Mucosa of descending colon (tissue), 3 donors: Measurements from ENCODE around the gene LRP2. TPM values are rescaled to one million over a fixed set of nuclear protein-coding genes. Genes with fewer than 3 reads are reported as not detected.

ENCODE experiments used
- ATAC-seq: fragments of 200-7000 bp; cut with Tn5 transposase; one replicate; pipeline ENCODE4 v1.9.1; 2020; ENCODE audit warnings: mild to moderate bottlenecking, moderate library complexity
- DNase-seq, 3 donors: peaks; one replicate each; pipeline ENCODE4 v3.0.0-alpha.2; 2020
- H3K36me3 ChIP-seq: fragments of 200-600 bp; one replicate; pipeline ENCODE4 v1.8.0; 2021; ENCODE audit warnings: low read depth, mild to moderate bottlenecking
- H3K4me1 ChIP-seq: fragments of 200-600 bp; one replicate; pipeline ENCODE4 v1.8.0; 2021; ENCODE audit warnings: low read depth, mild to moderate bottlenecking
- H3K4me3 ChIP-seq: fragments of 200-600 bp; one replicate; pipeline ENCODE4 v1.8.0; 2021; ENCODE audit warnings: mild to moderate bottlenecking
- H3K9me3 ChIP-seq: fragments of 200-600 bp; one replicate; pipeline ENCODE4 v1.8.0; 2021; ENCODE audit warnings: mild to moderate bottlenecking
- CTCF ChIP-seq: fragments of 200-600 bp; IDR thresholded peaks from one replicate; pipeline ENCODE4 v1.8.0; 2022; ENCODE audit warnings: antibody characterized with exemption, mild to moderate bottlenecking
- intact Hi-C, 2 donors: fragments of 100-400 bp; cut with DNase I in 1 of 2; cut with micrococcal nuclease in 1 of 2; formaldehyde crosslinking; loops; one replicate each; pipeline versions ENCODE4 v1.11.0 to v1.11.1; 2022; cut with DNase I, micrococcal nuclease
- total RNA-seq, 3 donors: library from RNA; stranded (reverse); fragmentation: NEBNext Ultra II Directional in 2 of 3; extraction: Animal tissue kit (Norgen Biotek cat#: 25700) in 2 of 3; gene quantifications; one replicate each; pipeline versions ENCODE4 v1.2.1 to v1.2.4, GENCODE V29; 2021 to 2023
- donor health status: DM: no; HTN: no; CAD: no; lungs with moderate emphysema.
- donor health status: DM: no; HTN: no; CAD: no.
- donor health status: DM: no; HTN: yes; CAD: no.

LRP2 gene
- total RNA-seq, 3 donors from 2014 or later, result 0.06 TPM; not detected in 2

DNA sequence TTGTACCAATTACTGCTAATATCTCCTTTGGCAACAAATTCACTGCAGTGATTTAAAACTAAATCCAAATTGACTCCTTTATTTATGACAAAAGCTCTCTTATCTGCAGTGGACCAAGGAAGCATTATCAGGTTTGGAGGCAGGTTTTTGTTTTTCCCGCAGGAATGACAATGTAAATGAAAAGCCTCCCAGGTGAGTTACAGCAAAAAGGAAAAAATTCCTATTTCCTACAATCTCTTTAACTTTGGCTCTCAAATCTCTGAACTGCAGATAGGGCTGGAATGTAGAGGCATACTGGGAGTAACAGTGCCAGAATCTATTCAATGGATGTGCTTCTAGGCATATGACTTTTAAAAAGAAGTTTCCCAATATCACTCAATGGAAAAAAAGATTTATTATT is 28.9 kb upstream of the LRP2 start:
- DNase-seq (no peak), ATAC-seq (no peak)
- Histone ChIP-seq H3K9me3 (no peaks in the 10 kb centered on the region), H3K4me1 (no peaks in the 10 kb centered on the region), H3K4me3 (no peak overlapping the region), H3K36me3 (no peaks in the 10 kb centered on the region)
- intact Hi-C loops, result no loop called here
- TF ChIP-seq CTCF, result no peak

DNA sequence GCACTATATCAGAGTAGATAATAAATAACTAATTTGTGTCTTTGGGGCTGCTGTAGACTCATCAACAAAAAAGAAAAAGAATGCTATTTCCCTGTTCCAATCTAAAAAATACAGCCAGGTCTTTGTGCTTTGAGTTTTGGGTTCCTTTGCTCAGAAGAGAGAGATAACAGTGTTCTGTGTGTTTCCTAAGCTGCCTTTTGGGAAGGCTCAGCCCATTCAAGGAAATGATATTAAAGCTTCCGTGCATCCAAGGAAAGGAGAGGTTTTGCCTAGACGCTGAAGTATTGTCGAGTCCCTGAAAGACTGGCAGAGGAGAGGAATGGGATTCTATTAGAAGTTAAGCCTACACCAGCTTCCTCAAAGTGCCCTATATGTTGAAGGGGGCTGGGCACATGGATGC is 25.8 kb upstream of the LRP2 start:
- ATAC-seq, result no peak
- TF ChIP-seq CTCF, result no peak
- Histone ChIP-seq H3K4me1 (no peaks in the 10 kb centered on the region), H3K36me3 (no peaks in the 10 kb centered on the region), H3K4me3 (no peak overlapping the region), H3K9me3 (no peaks in the 10 kb centered on the region)
- intact Hi-C loops, result no loop called here
- DNase-seq, result no peak

GRCh38 chr2:169386722-169387121 is 24.4 kb upstream of the LRP2 start:
- DNase-seq (no peak), ATAC-seq (no peak)
- Histone ChIP-seq H3K4me3 (no peak overlapping the region), H3K4me1 (no peaks in the 10 kb centered on the region), H3K36me3 (no peaks in the 10 kb centered on the region), H3K9me3 (no peaks in the 10 kb centered on the region)
- intact Hi-C loops, result no loop called here
- no peak for TF ChIP-seq CTCF

- no peaks in the 10 kb centered on the region for H3K9me3 ChIP-seq
- intact Hi-C loops, result no loop called here
- no peak overlapping the region for H3K4me3 ChIP-seq
- TF ChIP-seq CTCF, result no peak
- ATAC-seq (no peak), DNase-seq (no peak)
- H3K4me1 ChIP-seq, result no peaks in the 10 kb centered on the region
- H3K36me3 ChIP-seq, result no peaks in the 10 kb centered on the region
These were observed 22.5 kb upstream of the LRP2 start for GRCh38 chr2:169384816-169385215.

GRCh38 chr2:169372561-169372960 is 10.2 kb upstream of the LRP2 start:
- H3K4me3 ChIP-seq, result no peak overlapping the region
- no peaks in the 10 kb centered on the region for H3K9me3 ChIP-seq
- DNase-seq, result no peak
- intact Hi-C loops, result no loop called here
- ATAC-seq, result no peak
- H3K4me1 ChIP-seq, result no peaks in the 10 kb centered on the region
- no peaks in the 10 kb centered on the region for H3K36me3 ChIP-seq
- no peak for TF ChIP-seq CTCF

- Histone ChIP-seq H3K36me3 (no peaks in the 10 kb centered on the region), H3K4me1 (peaks cover 35% of the 10 kb centered on the region), H3K4me3 (no peak overlapping the region), H3K9me3 (no peaks in the 10 kb centered on the region)
- no peak for ATAC-seq
- TF ChIP-seq CTCF, result no peak
- intact Hi-C loops, result no loop called here
- no peak for DNase-seq
These were observed 3.7 kb upstream of the LRP2 start for GRCh38 chr2:169366066-169366465.
